LNCAP (cell line): ENCODE results near the gene NUP214.

Experiments used
- TF ChIP-seq, protein P1 (sequence below): fragments of 450-650 bp; IDR thresholded peaks from 2 replicates; pipeline ENCODE4 v1.5.1; 2017; ENCODE audit warnings: mild to moderate bottlenecking

Gene NUP214

DNA sequence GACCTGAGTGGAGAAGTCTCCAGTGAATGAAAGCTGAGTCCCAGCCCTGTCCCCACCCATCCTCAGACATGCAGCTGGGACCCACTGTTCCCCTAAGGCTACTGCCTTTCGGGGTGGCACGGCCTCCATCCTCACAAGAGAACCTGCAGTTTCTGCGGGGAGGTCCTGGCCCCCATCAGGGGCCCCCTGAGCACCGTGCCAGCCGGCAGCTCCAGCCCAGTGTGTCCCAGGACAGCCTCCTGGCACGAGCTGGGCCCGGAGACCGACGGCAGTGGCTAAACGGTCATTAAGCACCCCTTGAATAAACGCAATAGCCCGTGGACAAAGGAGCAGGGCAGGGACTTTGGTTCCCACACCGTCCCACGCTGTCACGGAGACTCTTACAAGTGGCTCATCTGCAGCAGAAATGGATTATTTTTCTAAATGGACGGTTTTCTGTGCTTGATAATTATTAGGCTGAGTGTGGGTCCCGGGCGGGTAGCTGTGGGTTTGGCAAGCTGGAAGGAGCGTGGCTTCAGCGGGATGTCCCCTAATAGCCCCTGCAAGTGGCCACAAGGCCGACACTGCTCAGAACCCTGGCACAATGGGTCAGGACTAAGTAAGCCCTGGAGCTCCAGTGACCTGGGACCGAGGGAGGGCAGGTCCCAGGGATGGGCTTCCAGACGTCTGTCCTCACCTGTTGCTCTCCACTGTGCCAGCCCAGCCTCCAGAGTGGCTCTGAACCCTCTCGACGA, 133.5 kb downstream of the NUP214 start:
- TF ChIP-seq, protein P1, sequence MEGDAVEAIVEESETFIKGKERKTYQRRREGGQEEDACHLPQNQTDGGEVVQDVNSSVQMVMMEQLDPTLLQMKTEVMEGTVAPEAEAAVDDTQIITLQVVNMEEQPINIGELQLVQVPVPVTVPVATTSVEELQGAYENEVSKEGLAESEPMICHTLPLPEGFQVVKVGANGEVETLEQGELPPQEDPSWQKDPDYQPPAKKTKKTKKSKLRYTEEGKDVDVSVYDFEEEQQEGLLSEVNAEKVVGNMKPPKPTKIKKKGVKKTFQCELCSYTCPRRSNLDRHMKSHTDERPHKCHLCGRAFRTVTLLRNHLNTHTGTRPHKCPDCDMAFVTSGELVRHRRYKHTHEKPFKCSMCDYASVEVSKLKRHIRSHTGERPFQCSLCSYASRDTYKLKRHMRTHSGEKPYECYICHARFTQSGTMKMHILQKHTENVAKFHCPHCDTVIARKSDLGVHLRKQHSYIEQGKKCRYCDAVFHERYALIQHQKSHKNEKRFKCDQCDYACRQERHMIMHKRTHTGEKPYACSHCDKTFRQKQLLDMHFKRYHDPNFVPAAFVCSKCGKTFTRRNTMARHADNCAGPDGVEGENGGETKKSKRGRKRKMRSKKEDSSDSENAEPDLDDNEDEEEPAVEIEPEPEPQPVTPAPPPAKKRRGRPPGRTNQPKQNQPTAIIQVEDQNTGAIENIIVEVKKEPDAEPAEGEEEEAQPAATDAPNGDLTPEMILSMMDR: no peak

DNA sequence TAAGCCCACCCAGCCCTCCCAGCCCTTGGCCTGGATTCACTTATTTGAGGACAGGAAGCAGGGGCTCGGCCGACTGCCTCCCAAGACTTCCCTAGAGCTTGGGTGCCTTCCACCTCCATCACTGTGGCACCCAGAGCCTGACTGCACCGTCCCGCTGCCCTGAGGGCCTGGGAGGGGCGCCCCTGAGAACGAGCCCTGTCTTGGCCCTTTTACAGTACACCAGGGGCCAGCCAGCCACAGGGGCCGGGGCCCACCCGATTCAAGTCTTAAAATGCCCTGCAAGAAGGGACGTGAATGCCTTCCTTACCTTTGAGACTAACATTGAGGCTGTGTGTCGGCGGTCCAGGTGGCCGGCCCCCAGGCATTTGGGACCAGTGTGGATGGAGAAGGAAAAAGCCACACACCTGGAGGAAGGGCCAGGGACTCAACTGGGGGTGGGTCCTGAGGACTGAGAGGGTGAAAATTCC, 134.1 kb downstream of the NUP214 start:
- TF ChIP-seq, protein P1: no peak

DNA sequence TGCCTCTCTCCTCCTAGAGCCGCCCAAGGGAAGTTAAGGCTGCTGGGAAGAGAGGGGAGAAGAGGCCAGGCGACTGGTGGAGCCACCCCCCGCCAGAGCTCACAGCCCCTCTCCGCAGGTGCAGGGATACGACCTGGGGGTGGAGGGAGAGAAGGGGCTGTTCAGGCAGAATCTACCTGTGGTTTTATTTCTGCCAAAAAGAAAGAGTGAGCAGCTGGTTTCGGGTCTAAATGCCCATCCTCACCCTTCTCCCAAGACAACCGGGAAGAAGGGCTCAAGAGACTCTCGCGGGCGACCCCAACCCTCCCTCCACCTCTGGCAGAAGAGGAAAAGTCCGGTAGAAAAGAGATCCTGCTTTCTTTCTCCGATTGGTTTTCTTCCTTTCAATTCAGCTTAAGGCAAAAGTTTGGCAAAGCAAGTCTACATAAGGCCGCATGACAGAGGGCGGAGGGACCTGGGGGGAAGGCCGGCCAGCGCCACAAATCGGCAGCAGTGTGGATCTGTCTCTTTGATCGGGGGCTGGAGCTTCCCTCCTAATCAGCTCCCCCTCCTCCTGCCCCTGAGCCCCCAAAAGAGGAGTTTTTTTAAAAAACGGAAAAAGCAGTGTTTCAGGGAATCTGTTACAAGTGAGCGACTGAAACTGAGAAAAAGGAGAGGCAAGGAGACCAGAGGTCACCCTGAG, 134.7 kb downstream of the NUP214 start:
- TF ChIP-seq, protein P1: no peak

DNA sequence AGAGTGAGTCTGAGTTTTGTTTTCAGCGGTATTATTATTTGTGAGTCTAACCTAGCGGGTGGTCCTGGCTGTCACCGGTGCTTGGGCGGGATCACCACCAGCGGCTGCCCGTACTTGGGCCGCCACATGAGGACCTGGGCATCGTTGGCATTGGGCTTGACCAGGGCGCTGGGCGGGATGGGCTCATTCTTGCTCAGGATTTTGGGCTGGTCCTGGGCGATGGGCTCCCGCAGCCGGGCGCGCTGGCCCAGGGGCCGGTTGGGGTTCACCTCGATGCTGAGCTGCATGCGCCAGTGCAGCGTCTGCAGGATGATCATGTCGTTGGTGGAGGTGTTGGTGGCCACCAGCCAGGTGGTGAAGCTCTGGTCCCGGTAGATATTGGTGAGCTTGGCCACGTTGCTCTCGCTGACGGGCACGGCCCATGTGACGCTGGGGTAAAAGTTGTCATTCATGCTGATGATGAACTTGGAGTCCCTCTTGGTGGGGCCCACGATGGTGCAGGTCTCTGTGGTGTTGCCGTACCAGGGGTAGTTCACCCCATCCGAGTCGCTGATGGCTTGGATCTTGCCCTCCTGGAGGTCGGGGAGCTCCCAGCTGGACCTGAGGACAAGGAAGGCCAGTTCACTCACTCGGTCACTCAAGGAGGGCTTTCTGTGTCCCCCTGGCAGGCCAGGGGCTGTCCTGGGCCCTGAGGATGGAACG, 135.5 kb downstream of the NUP214 start:
- TF ChIP-seq, protein P1: no peak

DNA sequence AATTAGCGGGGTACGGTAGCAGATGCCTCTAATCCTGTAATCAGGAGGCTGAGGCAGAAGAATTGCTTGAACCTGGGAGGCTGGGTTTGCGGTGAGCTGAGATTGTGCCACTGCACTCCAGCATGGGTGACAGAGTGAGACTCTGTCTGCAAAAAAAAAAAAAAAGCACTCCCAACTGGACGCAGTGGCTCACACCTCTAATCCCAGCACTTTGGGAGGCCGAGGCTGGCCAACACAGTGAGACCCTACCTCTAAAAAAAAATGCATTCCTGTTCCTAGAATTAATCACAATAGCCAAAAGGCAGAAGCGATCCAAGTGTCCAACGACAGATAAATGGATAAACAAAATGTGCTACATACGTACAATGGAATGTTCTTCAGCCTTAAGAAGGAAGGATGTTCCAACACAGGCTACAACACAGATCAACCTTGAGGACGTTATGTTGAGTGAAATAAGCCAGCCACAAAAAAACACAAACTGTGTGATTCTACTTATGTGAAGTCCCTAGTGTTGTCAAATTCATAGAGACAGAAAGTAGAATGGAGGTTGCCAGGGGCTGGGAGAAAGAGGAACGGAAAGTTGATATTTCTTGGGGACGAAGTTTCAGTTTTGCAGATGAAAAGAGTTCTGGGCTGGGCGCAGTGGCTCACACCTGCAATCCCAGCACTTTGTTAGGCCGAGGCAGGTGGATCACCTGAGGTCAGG, 137.1 kb downstream of the NUP214 start:
- TF ChIP-seq, protein P1: no peak

DNA sequence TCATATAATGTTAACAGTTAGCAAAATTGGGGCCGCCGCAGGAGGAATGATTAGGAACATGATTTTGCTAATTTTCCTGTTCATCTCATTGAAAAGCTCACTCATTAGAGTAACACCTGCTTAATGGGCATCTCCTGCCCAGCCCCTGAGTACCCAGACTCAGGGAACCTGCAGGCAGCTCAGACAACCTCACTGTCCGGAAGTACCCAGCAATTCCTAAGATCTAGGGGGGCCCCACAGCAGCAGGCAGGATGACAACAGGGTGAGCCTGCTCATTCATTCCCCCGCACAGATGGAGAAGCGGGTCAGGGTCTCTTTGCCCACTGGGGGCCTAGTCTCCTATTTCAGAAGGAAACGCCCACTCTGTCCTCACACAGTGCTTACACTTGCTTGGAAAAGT, 138.3 kb downstream of the NUP214 start:
- TF ChIP-seq, protein P1: no peak

DNA sequence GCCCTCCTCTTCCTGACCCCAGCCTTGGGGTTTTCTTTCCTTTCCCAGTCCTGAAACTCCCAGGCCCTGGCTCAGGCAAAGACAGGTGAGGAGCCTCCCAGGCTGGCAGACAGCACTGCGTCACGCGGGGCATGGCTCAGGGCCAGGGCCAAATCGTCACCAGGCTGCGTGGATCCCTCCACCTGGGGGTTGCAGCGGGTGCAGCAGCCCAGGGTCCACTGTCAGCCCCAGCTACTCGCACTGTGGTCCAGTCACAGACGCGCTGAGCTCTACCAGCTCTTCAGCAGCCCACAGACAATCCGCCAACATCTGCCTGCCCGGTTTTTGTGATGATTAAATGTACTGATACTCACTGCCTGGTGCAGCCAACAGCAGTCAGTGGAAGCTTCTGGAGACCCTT, 138.8 kb downstream of the NUP214 start:
- TF ChIP-seq, protein P1: no peak
